CD4-positive, alpha-beta T cell treated with Interleukin-4 for 1 hour (primary cell): ENCODE measurements around the gene ATP5F1E.
A peak's percentile ranks its signal among the peaks of the same experiment; 100 is the strongest.
"Not testable (repeated sequence)": the region's sequence is repeated elsewhere in the genome, so short reads cannot be mapped to it uniquely, and the experiment has no call there.

Experiments used
- DNase-seq, 2 donors: peaks; one replicate each; pipeline ENCODE4 v3.0.0-alpha.2; 2020 to 2022

The ATP5F1E gene

GRCh38 chr20:59018817-59019216 is 13.3 kb downstream of the ATP5F1E start:
- DNase-seq, result no peak

GRCh38 chr20:59017493-59018231 is 14.5 kb downstream of the ATP5F1E start:
- DNase-seq, result no peak

GRCh38 chr20:59016795-59017492 is 15.2 kb downstream of the ATP5F1E start:
- no peak for DNase-seq

GRCh38 chr20:59015812-59016711 is 16.1 kb downstream of the ATP5F1E start:
- DNase-seq, result no peak

- DNase-seq, result no peak
Measured at GRCh38 chr20:59015411-59015810, 16.7 kb downstream of the ATP5F1E start.

GRCh38 chr20:59014680-59015389 is 17.3 kb downstream of the ATP5F1E start:
- DNase-seq, result no peak

- peak; percentile 30 to 42 for DNase-seq
Measured at GRCh38 chr20:59013959-59014608, 18.1 kb downstream of the ATP5F1E start.

GRCh38 chr20:59013031-59013951 is 18.8 kb downstream of the ATP5F1E start:
- DNase-seq, result no peak

GRCh38 chr20:59011874-59012157 is 20.3 kb downstream of the ATP5F1E start:
- not testable (repeated sequence) for DNase-seq

GRCh38 chr20:59010995-59011873 is 20.9 kb downstream of the ATP5F1E start:
- DNase-seq, result peak in 1 of 2 donors; percentile 31

GRCh38 chr20:59010321-59010994 is 21.7 kb downstream of the ATP5F1E start:
- no peak for DNase-seq

- DNase-seq, result no peak
Measured at GRCh38 chr20:59008715-59009336, 23.3 kb downstream of the ATP5F1E start.

- DNase-seq, result peak; percentile 38 to 81
Measured at GRCh38 chr20:59007665-59008511, 24.2 kb downstream of the ATP5F1E start.

GRCh38 chr20:59006864-59007664 is 25.1 kb downstream of the ATP5F1E start, which contains the start of gene CTSZ:
CTSZ (minus strand) TSS chr20:59007254; CDS start chr20:59007128, 126 bp downstream.
- DNase-seq, result peak; percentile 35 to 41

GRCh38 chr20:59006167-59006863 is 25.8 kb downstream of the ATP5F1E start:
- no peak for DNase-seq

GRCh38 chr20:59005523-59006166 is 26.5 kb downstream of the ATP5F1E start:
- DNase-seq, result no peak
